Measurements from ENCODE around the gene SUN1. TPM values are rescaled to one million over a fixed set of nuclear protein-coding genes. Genes with fewer than 3 reads are reported as not detected.
A peak's percentile ranks its signal among the peaks of the same experiment; 100 is the strongest.
"Not testable (repeated sequence)": the region's sequence is repeated elsewhere in the genome, so short reads cannot be mapped to it uniquely, and the experiment has no call there.

Gene SUN1
- total RNA-seq, 4 donors from 2014 or later, result 139 to 624 (median 446) TPM

- H3K9me3 ChIP-seq, result no peaks in the 10 kb centered on the region
- TF ChIP-seq CTCF (IDR thresholded peaks at IDR 0.05), result no peak
- no peak overlapping the region for H3K4me3 ChIP-seq
- H3K27me3 ChIP-seq, result no peaks in the 10 kb centered on the region
- H3K36me3 ChIP-seq, result no peaks in the 10 kb centered on the region
- intact Hi-C loops (cut with DNase I; ENCODE audit: low total_unique reads), result no loop called here
- peaks cover 0 to 13% of the 10 kb centered on the region in 2 donors for H3K4me1 ChIP-seq
- no peak overlapping the region for H3K27ac ChIP-seq
- no peak for DNase-seq
Observed at GRCh38 chr7:904847-905246, 72.6 kb downstream of the SUN1 start.

- Histone ChIP-seq H3K36me3 (no peaks in the 10 kb centered on the region), H3K4me1 (peaks cover 0 to 8% of the 10 kb centered on the region in 2 donors), H3K9me3 (no peaks in the 10 kb centered on the region), H3K27me3 (no peaks in the 10 kb centered on the region), H3K4me3 (no peak overlapping the region), H3K27ac (no peak overlapping the region)
- TF ChIP-seq POLR2A (IDR thresholded peaks at IDR 0.05), result no peak
- no peak for TF ChIP-seq CTCF (IDR thresholded peaks at IDR 0.05)
- DNase-seq, result no peak
- intact Hi-C loops (cut with DNase I; ENCODE audit: low total_unique reads), result no loop called here
Observed at GRCh38 chr7:906776-907157, 74.5 kb downstream of the SUN1 start.

- Histone ChIP-seq H3K4me1 (peaks cover 0 to 8% of the 10 kb centered on the region in 2 donors), H3K27ac (no peak overlapping the region), H3K36me3 (no peaks in the 10 kb centered on the region), H3K4me3 (no peak overlapping the region), H3K27me3 (no peaks in the 10 kb centered on the region), H3K9me3 (no peaks in the 10 kb centered on the region)
- no peak for TF ChIP-seq CTCF (IDR thresholded peaks at IDR 0.05)
- DNase-seq, result no peak
- intact Hi-C loops (cut with DNase I; ENCODE audit: low total_unique reads), result no loop called here
Observed at GRCh38 chr7:907158-907980, 75.1 kb downstream of the SUN1 start.

GRCh38 chr7:908159-908581, 75.9 kb downstream of the SUN1 start:
- H3K36me3 ChIP-seq, result no peaks in the 10 kb centered on the region
- no peaks in the 10 kb centered on the region for H3K27me3 ChIP-seq
- H3K9me3 ChIP-seq, result no peaks in the 10 kb centered on the region
- H3K4me3 ChIP-seq, result no peak overlapping the region
- peaks cover 0 to 8% of the 10 kb centered on the region in 2 donors for H3K4me1 ChIP-seq
- no peak overlapping the region for H3K27ac ChIP-seq
- no peak for DNase-seq
- TF ChIP-seq POLR2A (IDR thresholded peaks at IDR 0.05) (no peak), CTCF (IDR thresholded peaks at IDR 0.05) (no peak)
- intact Hi-C loops (cut with DNase I; ENCODE audit: low total_unique reads), result no loop called here

GRCh38 chr7:908591-909357, 76.5 kb downstream of the SUN1 start:
- H3K4me3 ChIP-seq; H3K27me3 ChIP-seq; H3K27ac ChIP-seq; H3K36me3 ChIP-seq; H3K4me1 ChIP-seq; H3K9me3 ChIP-seq; intact Hi-C loops (cut with DNase I; ENCODE audit: low total_unique reads): not testable (repeated sequence)
- peak in 1 of 2 donors; percentile 65 for DNase-seq
- peak; percentile 65 to 83 (median 68) for TF ChIP-seq CTCF (IDR thresholded peaks at IDR 0.05)

Data from uterus (tissue), 4 donors.